GM12873 (cell line): ENCODE measurements around the gene KLHL11.

Experiments used
- CTCF ChIP-seq: IDR thresholded peaks from 2 replicates; pipeline ENCODE4 v1.5.1; 2012; ENCODE audit warnings: low read depth, mild to moderate bottlenecking, moderate library complexity, low read length, control low read depth; ENCODE audit not compliant: insufficient read depth; ENCODE audit errors: missing control alignments

Gene KLHL11

DNA sequence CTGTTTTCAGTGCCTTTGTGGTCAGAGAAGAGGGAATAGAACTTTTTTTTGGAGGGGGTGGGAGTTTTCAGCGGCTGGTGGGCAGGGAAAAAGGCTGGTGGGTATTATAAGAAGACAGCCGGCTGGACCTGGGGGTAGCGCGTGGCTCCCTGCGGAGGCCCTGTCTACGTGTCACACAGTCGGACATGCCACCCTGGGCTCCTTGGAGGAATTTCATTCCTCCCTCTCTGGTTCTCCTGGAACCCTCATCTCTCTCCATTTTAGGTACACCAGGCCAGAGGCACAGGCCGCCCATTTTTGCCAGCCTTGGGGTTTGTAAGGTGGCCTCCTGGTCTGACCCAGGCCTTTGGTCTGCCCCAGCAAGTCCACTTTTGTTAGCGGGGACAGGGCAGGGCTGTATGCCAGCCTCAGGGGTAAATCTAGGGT lies 51.5 kb downstream of the KLHL11 start:
- TF ChIP-seq CTCF, result no peak

DNA sequence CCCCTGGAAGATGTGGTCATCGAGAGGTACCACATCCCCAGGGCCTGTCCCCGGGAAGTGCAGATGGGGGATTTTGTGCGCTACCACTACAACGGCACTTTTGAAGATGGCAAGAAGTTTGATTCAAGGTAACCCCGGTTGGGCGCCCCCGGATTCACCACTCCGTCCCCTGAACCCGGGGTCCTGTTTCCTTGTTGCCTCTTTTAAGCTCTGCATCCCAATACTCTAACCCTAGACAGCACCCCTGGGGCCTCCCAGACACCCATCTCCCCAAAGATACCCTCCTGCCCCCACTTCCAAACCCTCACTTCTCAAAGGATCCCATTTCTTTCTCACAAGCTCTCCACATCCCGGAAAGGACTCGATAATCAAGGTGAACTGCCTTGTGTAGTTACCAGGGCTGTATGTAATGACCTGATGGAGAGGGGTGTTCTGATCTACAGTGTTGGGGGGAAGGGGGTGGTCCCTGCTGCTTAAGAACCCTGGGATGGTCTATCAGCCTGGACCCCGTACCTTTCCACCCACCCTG lies 52.0 kb downstream of the KLHL11 start:
- TF ChIP-seq CTCF, result no peak

- no peak for TF ChIP-seq CTCF
Measured at GRCh38 chr17:41812381-41813151, 52.7 kb downstream of the KLHL11 start, which contains the start of gene FKBP10. TSS of gene FKBP10 (plus strand) at chr17:41813004. CDS start at chr17:41813035, 31 bp downstream.

DNA sequence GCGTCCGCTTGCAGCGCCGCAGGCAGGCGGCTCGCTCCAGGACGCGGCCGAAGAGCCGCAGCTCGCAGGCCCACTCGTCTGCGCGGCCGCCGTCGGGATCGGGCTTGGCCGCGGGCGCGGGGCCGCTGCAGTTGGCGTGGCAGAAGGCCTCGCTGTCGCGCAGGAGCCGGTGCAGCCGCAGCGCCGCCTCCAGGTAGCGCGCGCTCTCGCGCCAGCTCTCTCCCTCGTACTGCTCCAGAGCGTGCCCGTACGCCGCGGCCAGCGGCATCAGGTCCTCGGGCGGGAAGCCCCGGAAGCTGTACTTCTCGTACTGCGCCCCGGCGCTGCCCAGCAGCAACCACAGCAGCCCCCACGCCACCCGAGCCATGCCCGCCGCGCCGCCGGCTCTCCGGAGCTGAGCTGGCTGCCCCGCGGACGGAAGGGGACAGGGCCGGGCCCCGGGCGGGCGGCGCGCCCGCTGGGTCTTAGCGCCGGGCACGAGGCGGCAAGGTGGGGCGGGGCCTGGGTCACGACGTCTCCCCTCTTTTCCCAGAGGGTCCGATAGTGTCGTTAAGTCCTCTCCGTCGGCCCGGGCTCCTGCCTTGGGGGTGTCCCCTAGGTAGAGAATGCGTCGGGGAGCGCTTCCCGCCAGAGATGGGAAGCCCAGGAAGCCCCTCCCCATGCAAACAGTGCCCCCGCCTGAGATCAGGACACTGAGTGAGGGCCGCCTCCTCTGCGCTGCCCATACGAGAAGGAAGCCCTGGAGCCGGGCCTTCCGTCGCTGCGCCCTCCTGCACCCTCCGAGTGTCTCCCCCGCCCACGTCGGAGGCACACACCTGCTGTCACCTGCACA lies 53.5 kb downstream of the KLHL11 start, which contains the start of gene P3H4:
Gene P3H4, minus strand, starts transcription at position 401 of the 832 bp plus-strand sequence. Its CDS starts 34 bp downstream, at position 367.
- TF ChIP-seq CTCF, result peak; percentile 76

DNA sequence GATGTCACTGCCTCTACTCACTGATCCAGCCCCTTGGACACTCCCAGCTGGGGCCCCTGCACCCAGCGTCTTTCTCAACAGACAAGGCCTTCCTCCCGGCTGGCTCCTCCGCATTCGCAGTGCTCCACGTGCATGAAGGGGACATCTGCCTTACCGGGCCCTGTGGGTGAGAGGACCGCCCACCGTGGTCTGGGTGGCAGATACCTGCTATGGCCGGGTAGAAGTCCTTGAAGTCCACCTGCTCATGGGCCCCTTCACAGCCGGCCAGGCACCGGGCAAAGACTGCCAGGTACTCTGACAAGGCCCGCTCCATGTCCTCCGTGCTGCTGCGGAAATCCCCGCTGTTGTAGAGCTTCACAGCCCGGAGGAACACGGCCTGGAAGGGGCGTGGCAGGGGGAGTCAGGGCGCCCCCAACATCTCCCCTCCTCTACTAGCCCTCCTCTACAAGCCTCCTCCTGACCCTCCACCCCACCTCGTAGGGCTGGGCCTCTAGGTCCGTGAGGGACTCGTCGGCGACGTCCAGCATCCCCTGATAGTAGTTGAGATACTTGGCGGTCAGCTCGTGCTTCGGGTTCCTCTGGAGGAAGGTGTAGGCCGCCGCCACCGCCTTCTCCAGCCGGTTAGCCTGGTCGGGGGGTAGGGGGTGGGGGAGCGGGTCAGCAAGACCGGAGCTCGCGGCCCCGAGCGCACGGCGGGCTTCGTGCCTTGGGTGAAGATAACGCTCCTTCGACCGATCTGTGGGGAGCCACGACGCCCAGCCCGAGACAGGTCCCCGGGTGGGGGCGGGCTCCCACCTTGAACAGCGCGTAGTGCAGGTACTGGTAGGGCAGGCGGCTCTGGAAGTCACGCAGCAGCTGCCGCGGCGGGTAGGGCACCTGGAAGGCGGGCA lies 54.3 kb downstream of the KLHL11 start:
- no peak for TF ChIP-seq CTCF

GRCh38 chr17:41806685-41807445 lies 58.4 kb downstream of the KLHL11 start:
- no peak for TF ChIP-seq CTCF
